Kidney (tissue), 14 donors: Measurements from ENCODE around the gene IFTAP. TPM values are rescaled to one million over a fixed set of nuclear protein-coding genes. Genes with fewer than 3 reads are reported as not detected.
A peak's percentile ranks its signal among the peaks of the same experiment; 100 is the strongest.

Experiments
- DNase-seq, 5 donors: peaks; one replicate each; pipeline ENCODE4 v3.0.0-alpha.2; 2013 to 2020
- FAIRE-seq: peaks from 2 replicates; lab custom pipeline; 2012; peaks lifted over from hg19 to GRCh38; lab: Jason Lieb, UNC
- H3K27ac ChIP-seq, 2 donors: one replicate each; pipeline ENCODE4 v1.7.0; 2013; ENCODE audit warnings: low read depth in 2 of 2, low read length in 2 of 2, inconsistent platforms in 1 of 2
- H3K27me3 ChIP-seq: one replicate; pipeline ENCODE4 v1.7.1; 2013; ENCODE audit warnings: low read length, inconsistent platforms; ENCODE audit not compliant: control insufficient read depth, insufficient read depth
- H3K36me3 ChIP-seq, 3 donors: one replicate each; pipeline versions ENCODE4 v1.7.0 to v1.7.1; 2013; ENCODE audit warnings: low read length in 3 of 3, control low read depth in 1 of 3, inconsistent platforms in 1 of 3; ENCODE audit not compliant: insufficient read depth in 3 of 3, control insufficient read depth in 2 of 3
- H3K4me1 ChIP-seq, 3 donors: one replicate each; pipeline versions ENCODE4 v1.7.0 to v1.7.1; 2013; ENCODE audit warnings: low read length in 3 of 3, inconsistent platforms in 1 of 3, low read depth in 1 of 3; ENCODE audit not compliant: control insufficient read depth in 2 of 3, insufficient read depth in 2 of 3
- H3K4me3 ChIP-seq, 3 donors: one replicate each; pipeline versions ENCODE4 v1.7.0 to v1.8.1; 2013; ENCODE audit warnings: low read length in 3 of 3, control low read depth in 1 of 3, inconsistent platforms in 1 of 3
- H3K9ac ChIP-seq, 3 donors: one replicate each; pipeline versions ENCODE4 v1.7.0 to v1.7.1; 2013; ENCODE audit warnings: low read length in 3 of 3, control low read depth in 1 of 3, inconsistent platforms in 1 of 3
- H3K9me3 ChIP-seq, 3 donors: one replicate each; pipeline versions ENCODE4 v1.7.0 to v1.7.1; 2013; ENCODE audit warnings: low read length in 3 of 3, control low read depth in 1 of 3, inconsistent platforms in 1 of 3; ENCODE audit not compliant: control insufficient read depth in 2 of 3, insufficient read depth in 1 of 3
- intact Hi-C: fragments of 100-400 bp; cut with DNase I; formaldehyde crosslinking; loops from one replicate; pipeline ENCODE4 v1.11.1; 2022
- polyA plus RNA-seq: library from polyadenylated mRNA; stranded (reverse); fragments of 350-450 nt; fragmentation: Illumina TruSeq; extraction: RNeasy Lipid Tissue Mini Kit (QIAGEN cat#74804); gene quantifications from one replicate; pipeline ENCODE4 v1.2.3, GENCODE V29; 2014; ENCODE audit warnings: low read depth, low replicate concordance; ENCODE audit not compliant: insufficient read depth
- total RNA-seq: library from RNA; stranded (reverse); fragmentation: NEBNext Ultra II Directional; extraction: Animal tissue kit (Norgen Biotek cat#: 25700); gene quantifications from one replicate; pipeline ENCODE4 v1.2.1, GENCODE V29; 2021
- TF ChIP-seq, protein P1 (sequence below): IDR thresholded peaks from 3 replicates; pipeline ENCODE4 v1.5.1; 2012; ENCODE audit warnings: mild to moderate bottlenecking, moderate library complexity, borderline replicate concordance; ENCODE audit not compliant: insufficient read depth; ENCODE audit errors: extremely low read depth
- donor health status: control.
- donor health status: control.
- donor health status: control.
- donor health status: control.
- donor health status: control.
- donor health status: DM: yes; HTN: yes; CAD: no.
- donor health status: Normal renal cell carcinoma (clear cell type).

Gene IFTAP
- total and polyA plus RNA-seq, 2 donors from 2014 or later, result 13.4 to 49.3 TPM

DNA sequence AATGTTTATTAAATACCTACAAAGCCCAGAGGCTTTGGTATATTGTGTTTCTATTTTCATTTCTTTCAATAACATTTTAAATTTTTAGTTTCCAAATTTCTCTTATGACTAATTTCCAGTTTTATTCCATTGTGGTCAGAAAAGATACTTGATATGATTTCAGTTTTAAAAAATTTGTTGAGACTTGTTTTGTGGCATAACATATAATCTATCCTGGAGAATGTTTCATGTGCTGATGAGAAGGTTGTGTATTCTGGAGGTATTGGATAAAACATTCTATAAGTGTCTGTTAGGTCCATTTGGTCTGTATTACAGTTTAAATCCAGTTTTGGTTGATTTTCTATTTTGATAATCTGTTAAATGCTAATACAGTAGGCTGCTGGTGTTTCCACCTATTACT, 36.3 kb upstream of the IFTAP start:
- no peak overlapping the region for H3K4me3 ChIP-seq
- H3K27ac ChIP-seq, result no peak overlapping the region
- no peaks in the 10 kb centered on the region for H3K27me3 ChIP-seq
- H3K9me3 ChIP-seq, result no peaks in the 10 kb centered on the region
- no peak overlapping the region for H3K9ac ChIP-seq
- no peaks in the 10 kb centered on the region for H3K4me1 ChIP-seq
- TF ChIP-seq, protein P1, sequence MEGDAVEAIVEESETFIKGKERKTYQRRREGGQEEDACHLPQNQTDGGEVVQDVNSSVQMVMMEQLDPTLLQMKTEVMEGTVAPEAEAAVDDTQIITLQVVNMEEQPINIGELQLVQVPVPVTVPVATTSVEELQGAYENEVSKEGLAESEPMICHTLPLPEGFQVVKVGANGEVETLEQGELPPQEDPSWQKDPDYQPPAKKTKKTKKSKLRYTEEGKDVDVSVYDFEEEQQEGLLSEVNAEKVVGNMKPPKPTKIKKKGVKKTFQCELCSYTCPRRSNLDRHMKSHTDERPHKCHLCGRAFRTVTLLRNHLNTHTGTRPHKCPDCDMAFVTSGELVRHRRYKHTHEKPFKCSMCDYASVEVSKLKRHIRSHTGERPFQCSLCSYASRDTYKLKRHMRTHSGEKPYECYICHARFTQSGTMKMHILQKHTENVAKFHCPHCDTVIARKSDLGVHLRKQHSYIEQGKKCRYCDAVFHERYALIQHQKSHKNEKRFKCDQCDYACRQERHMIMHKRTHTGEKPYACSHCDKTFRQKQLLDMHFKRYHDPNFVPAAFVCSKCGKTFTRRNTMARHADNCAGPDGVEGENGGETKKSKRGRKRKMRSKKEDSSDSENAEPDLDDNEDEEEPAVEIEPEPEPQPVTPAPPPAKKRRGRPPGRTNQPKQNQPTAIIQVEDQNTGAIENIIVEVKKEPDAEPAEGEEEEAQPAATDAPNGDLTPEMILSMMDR, result no peak
- intact Hi-C loops, result no loop called here
- DNase-seq, result no peak
- H3K36me3 ChIP-seq, result no peaks in the 10 kb centered on the region
- no peak for FAIRE-seq

DNA sequence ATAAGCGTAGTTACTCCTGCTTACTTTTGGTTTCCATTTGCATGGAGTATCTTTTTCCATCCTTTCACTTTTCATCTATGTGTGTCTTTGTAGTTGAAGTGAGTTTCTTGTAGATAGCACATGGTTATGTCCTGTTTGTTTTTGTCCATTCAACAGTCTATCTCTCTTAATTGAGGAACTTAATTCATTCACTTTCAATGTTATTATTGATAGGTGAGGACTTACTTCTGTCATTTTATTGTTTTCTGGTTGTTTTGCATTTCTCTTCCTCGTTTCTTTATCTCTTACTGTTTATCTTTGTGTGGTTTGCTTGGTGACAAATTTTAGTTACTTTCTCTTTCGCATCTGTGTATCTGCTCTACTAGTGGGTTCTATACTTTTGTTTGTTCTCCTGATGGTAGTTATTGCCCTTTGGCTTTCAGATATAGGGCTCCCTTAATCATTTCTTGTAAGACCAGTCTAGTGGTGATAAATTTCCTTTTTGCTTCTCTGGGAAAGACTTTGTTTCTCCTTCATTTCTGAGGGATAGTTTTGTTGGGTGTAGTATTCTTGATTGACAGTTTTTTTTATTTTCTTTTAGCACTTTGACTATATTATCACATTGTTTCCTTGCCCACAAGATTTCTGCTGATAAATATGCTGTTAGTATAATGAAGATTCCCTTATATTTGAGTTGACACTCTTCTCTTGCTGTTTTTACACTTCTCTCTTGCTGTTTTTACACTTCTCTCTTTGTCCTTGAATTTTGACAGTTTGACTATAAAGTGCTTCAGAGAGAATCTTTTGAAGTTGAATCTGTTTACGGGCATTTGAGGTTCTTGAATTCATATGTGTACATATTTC, 35.5 kb upstream of the IFTAP start:
- DNase-seq, result no peak
- intact Hi-C loops, result no loop called here
- FAIRE-seq, result no peak

DNA sequence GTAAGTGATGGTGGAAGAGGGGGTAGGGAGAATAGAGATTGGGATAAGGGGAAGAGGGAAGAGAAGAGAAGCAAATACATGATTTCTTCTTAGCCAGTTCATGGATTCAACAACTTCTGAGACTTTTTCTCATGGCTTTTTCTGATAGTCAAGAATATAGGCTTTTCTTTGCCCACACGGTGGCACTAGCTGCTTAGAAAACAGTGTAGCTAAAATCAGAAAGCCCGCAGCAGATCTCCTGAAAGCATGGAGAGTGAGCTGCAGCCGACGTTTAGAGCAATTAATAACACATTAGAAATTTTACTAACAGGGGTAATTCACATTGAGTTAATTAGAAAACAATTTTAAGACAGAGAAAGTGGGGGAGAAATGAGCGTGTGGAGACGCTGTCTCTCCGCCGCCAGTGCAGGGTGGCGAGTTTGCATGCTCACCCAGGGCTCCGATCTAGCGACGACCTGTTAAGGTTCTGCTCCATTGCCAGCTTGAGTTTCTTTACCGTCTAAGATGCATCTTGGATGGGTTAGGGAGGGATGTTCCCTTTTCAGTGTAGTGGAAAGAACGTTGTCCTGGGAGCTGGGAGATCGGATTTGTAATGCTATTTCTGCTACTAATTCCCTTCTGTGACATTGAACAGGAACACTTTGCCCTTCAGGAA, 29.8 kb upstream of the IFTAP start:
- TF ChIP-seq, protein P1, result peak; percentile 81
- intact Hi-C loops, result loop anchor here (10.0 kb wide), 1 partner anchor 110 kb away; no protein-coding TSS in a partner anchor
- no peak overlapping the region for H3K27ac ChIP-seq

More for the DNA sequence above, 35.5 kb upstream of the IFTAP start:
- Histone ChIP-seq H3K27ac (no peak overlapping the region), H3K4me1 (no peaks in the 10 kb centered on the region), H3K9me3 (no peaks in the 10 kb centered on the region), H3K36me3 (no peaks in the 10 kb centered on the region), H3K27me3 (no peaks in the 10 kb centered on the region), H3K4me3 (no peak overlapping the region), H3K9ac (no peak overlapping the region)
- TF ChIP-seq, protein P1, result no peak

More for the DNA sequence above, 29.8 kb upstream of the IFTAP start:
- no peaks in the 10 kb centered on the region for H3K27me3 ChIP-seq
- FAIRE-seq (peak; percentile 63), DNase-seq (peak in 4 of 5 donors; percentile 55 to 95 (median 82))
- H3K9ac ChIP-seq, result peak overlapping the region; percentile 8 to 25 (median 21)
- H3K36me3 ChIP-seq, result no peaks in the 10 kb centered on the region
- H3K4me1 ChIP-seq, result no peaks in the 10 kb centered on the region
- no peaks in the 10 kb centered on the region for H3K9me3 ChIP-seq
- H3K4me3 ChIP-seq, result peak overlapping the region; percentile 50 to 58 (median 57)
